Astrocyte of the spinal cord (primary cell): ENCODE results near the gene VAT1L.

Source experiments
- DNase-seq: peaks from one replicate; pipeline ENCODE4 v3.0.0; 2011; ENCODE audit warnings: low read depth, low spot score
- H3K4me3 ChIP-seq: 2 replicates; pipeline ENCODE4 v1.5.1; 2011; ENCODE audit warnings: low read depth, mild to moderate bottlenecking, low read length, moderate library complexity
- in situ Hi-C: cut with HindIII; loops from 2 replicates; pipeline ENCODE4 v1.10.0; 2017; ENCODE audit warnings: low sequenced_read_pairs
- TF ChIP-seq, protein P1 (sequence below): IDR thresholded peaks from 2 replicates; pipeline ENCODE4 v1.5.1; 2012; ENCODE audit warnings: low read depth, mild to moderate bottlenecking, low read length, inconsistent platforms

VAT1L gene

DNA sequence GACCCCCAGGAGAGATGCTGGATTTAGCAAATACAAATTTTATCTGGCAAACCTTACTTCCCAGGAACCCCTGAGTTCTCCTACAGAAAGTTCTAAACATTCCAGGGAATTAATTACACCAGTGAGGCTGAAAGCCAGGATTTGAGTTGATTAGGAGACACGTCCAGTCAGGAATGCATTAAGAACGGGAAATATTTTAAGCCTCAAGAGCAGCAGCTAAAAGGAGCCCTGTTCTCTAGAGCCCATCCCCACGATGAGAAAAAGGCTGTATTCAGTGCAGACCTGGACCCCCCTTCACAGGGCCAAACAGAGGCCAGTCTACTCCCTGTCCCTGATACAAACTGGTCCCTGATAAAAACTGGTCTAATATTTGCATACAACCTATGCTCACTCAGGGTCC is 55.0 kb downstream of the VAT1L start:
- DNase-seq: no peak
- H3K4me3 ChIP-seq: no peak overlapping the region
- in situ Hi-C loops: no loop called here
- TF ChIP-seq, protein P1, sequence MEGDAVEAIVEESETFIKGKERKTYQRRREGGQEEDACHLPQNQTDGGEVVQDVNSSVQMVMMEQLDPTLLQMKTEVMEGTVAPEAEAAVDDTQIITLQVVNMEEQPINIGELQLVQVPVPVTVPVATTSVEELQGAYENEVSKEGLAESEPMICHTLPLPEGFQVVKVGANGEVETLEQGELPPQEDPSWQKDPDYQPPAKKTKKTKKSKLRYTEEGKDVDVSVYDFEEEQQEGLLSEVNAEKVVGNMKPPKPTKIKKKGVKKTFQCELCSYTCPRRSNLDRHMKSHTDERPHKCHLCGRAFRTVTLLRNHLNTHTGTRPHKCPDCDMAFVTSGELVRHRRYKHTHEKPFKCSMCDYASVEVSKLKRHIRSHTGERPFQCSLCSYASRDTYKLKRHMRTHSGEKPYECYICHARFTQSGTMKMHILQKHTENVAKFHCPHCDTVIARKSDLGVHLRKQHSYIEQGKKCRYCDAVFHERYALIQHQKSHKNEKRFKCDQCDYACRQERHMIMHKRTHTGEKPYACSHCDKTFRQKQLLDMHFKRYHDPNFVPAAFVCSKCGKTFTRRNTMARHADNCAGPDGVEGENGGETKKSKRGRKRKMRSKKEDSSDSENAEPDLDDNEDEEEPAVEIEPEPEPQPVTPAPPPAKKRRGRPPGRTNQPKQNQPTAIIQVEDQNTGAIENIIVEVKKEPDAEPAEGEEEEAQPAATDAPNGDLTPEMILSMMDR: no peak

DNA sequence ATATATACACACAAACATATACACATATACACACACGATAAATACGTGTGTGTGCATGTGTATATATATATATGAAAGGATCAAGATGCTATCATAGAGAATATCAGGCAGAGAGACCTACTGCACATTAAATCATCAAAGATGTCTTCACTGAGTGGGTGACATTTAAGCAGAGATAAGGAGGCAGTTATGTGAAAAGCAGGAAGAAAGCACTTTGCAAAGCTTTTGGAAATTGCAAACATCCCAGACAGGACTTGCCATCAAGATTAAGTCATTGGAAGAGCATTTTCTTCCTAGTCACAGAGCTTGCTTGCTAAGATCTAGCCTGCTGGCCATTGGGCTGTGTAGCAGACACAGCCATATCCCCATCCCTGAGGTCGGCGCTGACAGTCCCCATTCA is 56.4 kb downstream of the VAT1L start:
- DNase-seq: no peak
- TF ChIP-seq, protein P1: no peak
- in situ Hi-C loops: no loop called here
- no peak overlapping the region for H3K4me3 ChIP-seq

DNA sequence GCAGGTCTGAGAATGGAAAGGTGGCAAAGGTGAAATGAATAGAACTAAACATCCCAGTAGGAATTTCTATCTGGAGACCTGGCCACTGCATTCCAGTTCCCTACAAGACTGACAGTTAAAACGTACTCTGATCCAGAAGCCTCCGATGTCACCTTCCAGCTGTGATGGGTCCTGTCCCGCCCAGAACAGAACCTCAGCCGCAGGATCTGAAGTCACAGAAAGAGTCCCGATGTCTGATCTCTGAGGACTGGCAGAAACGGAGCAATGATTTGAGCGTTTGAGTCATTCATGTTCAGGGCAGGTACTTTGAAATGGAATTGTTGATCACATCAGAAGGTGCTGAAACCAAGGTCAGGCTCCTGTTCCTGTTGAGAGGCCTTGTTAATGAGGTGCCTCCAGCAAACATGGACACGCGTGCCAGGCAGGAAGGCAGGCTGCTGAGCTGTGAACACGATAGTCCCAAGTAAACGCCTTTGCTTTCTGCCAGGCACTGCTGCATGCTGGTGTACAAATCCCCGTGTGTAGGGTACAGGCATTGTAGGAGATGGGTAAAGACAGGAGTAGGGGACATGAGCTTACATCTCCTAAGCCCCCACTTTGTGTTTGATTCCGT is 61.4 kb downstream of the VAT1L start:
- no peak for DNase-seq
- no peak overlapping the region for H3K4me3 ChIP-seq
- TF ChIP-seq, protein P1: no peak
- in situ Hi-C loops: no loop called here

DNA sequence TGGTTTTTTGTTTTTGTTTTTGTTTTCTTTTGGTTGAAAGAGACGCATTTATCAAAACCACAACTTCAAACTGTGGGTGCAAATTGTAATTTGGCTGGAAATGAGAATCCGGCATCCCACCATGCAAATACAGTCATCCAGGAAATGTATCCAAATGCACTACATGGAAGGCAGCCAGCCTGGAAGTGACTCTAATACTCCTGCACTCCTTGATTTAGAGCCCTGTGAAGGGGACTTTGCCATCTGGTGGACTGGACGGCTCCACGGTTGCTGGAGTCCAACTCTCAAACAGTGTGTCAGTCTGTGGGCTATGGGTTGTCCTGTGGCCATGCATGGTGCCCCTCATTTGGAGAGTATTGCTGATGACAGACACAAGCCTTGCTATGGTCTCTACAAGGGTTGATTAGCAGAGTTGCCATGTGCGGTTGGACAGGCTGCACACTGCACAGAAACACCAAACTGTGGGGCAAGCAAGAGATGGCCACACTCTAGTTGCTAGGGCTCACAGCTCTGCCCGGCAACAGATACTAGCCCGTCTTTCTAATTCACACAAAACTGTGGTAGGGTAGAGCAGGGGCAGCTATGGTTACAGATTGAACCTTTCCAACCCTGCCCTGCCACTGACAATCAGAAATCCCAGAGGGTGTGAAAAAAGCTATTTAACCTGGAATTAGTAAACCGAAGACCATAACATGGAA is 62.4 kb downstream of the VAT1L start:
- peak; percentile 41 for DNase-seq
- TF ChIP-seq, protein P1: no peak
- in situ Hi-C loops: no loop called here
- H3K4me3 ChIP-seq: no peak overlapping the region

DNA sequence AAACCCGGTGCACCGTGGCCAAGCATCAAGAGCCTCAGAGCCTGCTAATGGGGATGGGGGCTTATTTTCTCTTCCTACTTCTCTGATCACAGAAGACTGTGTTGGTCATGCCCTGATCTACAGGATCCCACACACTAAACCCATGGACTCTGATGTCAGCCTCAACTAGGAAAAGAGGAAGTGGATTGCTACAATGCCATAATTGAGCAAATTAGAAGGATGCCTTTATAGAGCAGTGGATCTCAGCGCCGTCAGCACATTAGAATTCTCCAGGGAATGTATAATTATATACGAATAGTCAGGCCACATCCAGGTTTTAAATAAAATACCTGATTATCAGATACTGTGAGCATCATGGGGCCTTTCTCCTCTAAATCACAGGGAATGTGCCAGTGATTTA is 64.8 kb downstream of the VAT1L start:
- DNase-seq: no peak
- TF ChIP-seq, protein P1: no peak
- in situ Hi-C loops: no loop called here
- no peak overlapping the region for H3K4me3 ChIP-seq

DNA sequence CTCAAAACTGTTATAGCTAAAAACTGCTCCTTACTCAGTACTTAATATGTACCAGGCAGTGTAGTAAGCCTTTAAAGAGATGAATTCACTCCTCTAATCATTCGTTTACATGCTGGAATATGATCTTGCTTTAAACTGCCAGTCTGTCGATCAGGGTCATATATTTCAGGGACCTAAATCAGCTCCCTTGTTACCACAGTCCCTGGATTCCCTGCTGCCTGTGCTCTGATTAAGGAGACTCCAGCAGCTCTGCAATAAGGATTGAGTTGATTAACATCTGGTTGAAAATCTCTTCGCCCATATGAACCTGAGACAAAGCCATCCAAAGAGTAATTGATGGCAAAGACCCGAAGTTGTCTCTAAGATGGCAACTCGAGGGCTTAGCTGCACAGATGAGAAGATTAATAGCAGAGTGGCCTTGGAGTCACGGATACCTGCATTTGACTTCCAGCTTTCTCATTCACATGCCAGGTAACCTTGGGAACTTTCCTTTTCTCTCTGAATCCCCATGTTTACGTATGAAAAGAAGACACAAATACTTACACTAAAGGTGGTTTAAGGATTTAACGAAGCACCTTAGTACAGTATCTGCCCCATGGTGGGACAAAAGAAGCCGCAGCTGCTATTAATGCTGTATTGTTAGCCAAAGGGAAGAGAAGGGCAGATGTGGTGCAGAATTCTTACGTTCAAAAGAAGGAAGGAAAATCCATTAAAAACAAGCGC is 68.2 kb downstream of the VAT1L start:
- DNase-seq: no peak
- no peak overlapping the region for H3K4me3 ChIP-seq
- in situ Hi-C loops: no loop called here
- TF ChIP-seq, protein P1: no peak
